OCI-LY1 (cell line): Measurements from ENCODE around the gene PXYLP1.

ENCODE experiments used
- EZH2 ChIP-seq: fragments of 200-600 bp; sonication (generic), shearing (Covaris generic); IDR thresholded peaks from 2 replicates; pipeline ENCODE4 v1.8.0; 2017; ENCODE audit warnings: borderline replicate concordance, mixed run types, mild to moderate bottlenecking, antibody characterized with exemption, low read length, moderate library complexity, mixed read lengths
- TF ChIP-seq, protein P1 (sequence below): fragments of 200-600 bp; sonication (generic), shearing (Covaris generic); IDR thresholded peaks from 2 replicates; pipeline ENCODE4 v1.5.1; 2017; ENCODE audit warnings: mild to moderate bottlenecking, antibody characterized with exemption, low read length, moderate library complexity, mixed read lengths

DNA sequence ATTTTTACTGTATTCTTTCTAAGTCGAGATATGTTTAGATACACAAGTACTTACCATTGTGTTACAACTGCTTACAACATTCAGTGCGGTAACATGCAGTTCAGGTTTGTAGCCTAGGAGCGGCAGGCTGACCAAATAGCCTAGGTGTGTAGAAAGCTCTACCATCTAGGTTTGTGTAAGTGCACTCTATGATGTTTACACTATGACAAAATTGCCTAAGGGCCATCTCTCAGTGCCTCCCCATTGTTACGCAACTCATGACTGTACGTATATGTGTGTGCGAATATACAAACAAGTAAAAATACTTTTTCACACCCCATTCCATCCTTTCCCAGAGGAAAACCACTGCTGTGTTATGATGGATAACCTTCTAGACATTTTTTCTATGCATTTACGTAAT, 44.3 kb downstream of the PXYLP1 start:
- no peak for TF ChIP-seq EZH2
- TF ChIP-seq, protein P1, sequence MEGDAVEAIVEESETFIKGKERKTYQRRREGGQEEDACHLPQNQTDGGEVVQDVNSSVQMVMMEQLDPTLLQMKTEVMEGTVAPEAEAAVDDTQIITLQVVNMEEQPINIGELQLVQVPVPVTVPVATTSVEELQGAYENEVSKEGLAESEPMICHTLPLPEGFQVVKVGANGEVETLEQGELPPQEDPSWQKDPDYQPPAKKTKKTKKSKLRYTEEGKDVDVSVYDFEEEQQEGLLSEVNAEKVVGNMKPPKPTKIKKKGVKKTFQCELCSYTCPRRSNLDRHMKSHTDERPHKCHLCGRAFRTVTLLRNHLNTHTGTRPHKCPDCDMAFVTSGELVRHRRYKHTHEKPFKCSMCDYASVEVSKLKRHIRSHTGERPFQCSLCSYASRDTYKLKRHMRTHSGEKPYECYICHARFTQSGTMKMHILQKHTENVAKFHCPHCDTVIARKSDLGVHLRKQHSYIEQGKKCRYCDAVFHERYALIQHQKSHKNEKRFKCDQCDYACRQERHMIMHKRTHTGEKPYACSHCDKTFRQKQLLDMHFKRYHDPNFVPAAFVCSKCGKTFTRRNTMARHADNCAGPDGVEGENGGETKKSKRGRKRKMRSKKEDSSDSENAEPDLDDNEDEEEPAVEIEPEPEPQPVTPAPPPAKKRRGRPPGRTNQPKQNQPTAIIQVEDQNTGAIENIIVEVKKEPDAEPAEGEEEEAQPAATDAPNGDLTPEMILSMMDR, result no peak
